ENCODE results near the gene SLC39A6. TPM values are rescaled to one million over a fixed set of nuclear protein-coding genes. Genes with fewer than 3 reads are reported as not detected.

Gene SLC39A6
- total and polyA plus RNA-seq, 2 experiments from 2014 or later: 20.8 to 47.3 TPM

GRCh38 chr18:36088256-36088655, 40.9 kb downstream of the SLC39A6 start (continued):
- TF ChIP-seq EZH2 (IDR thresholded peaks at IDR 0.05; ENCODE audit: low read depth, unreplicated experiment): no peak
- TF ChIP-seq ZNF114 (CRISPR knock-in tag; IDR thresholded peaks at IDR 0.05): no peak
- TF ChIP-seq EZH2phosphoT487 (IDR thresholded peaks at IDR 0.05; ENCODE audit: unreplicated experiment): no peak
- no peak for TF ChIP-seq JUNB (IDR thresholded peaks at IDR 0.05; ENCODE audit: unreplicated experiment)
- no peak for TF ChIP-seq ETS1 (IDR thresholded peaks at IDR 0.05)
- TF ChIP-seq ZNF331 (CRISPR knock-in tag; IDR thresholded peaks at IDR 0.05; ENCODE audit: low read depth): no peak
- TF ChIP-seq CTCF (conservative IDR thresholded peaks at IDR 0.05; ENCODE audit: low read depth in 2 of 2): no peak

- ATAC-seq: no peak
- TF ChIP-seq EZH2 (IDR thresholded peaks at IDR 0.05; ENCODE audit: low read depth, unreplicated experiment) (no peak), STAT1 (IDR thresholded peaks at IDR 0.05; ENCODE audit: unreplicated experiment) (no peak), REST (IDR thresholded peaks at IDR 0.05; ENCODE audit: unreplicated experiment) (no peak), EZH2phosphoT487 (IDR thresholded peaks at IDR 0.05; ENCODE audit: unreplicated experiment) (no peak), NANOG (IDR thresholded peaks at IDR 0.05; ENCODE audit: borderline replicate concordance) (no peak), ETS1 (IDR thresholded peaks at IDR 0.05) (no peak)
- Mint-ChIP-seq H3K4me1 (no peaks in the 10 kb centered on the region; the same call in 2 of the 3 replicates), H3K27me3 (ENCODE audit: insufficient read depth, low read depth, poor library complexity) (no peaks in the 10 kb centered on the region), H3K36me3 (ENCODE audit: low read depth) (peaks cover 3% of the 10 kb centered on the region; the same call in 1 of the 3 replicates), H3K9me3 (peaks cover 6% of the 10 kb centered on the region; the same call in 2 of the 3 replicates), H3K27ac (no peak overlapping the region), H3K4me3 (no peak overlapping the region)
- H3K9me2 ChIP-seq (ENCODE audit: insufficient read depth): no peaks in the 10 kb centered on the region
- no peaks in the 10 kb centered on the region for H3K36me3 ChIP-seq (ENCODE audit: insufficient read depth)
- no peaks in the 10 kb centered on the region for H3F3A ChIP-seq (replicated peaks; ENCODE audit: low read depth)
- H3K27ac ChIP-seq (ENCODE audit: low read depth): no peak overlapping the region
- no peak overlapping the region for H3K4me2 ChIP-seq
- DNase-seq (ENCODE audit: low spot score): no peak
- H3K4me3 ChIP-seq: no peak overlapping the region
- H3K4me1 ChIP-seq (ENCODE audit: insufficient read depth): no peaks in the 10 kb centered on the region
- H3K79me2 ChIP-seq (replicated peaks; ENCODE audit: insufficient read depth): no peaks in the 10 kb centered on the region
- no peak overlapping the region for H2AFZ ChIP-seq
- H4K20me1 ChIP-seq (replicated peaks; ENCODE audit: insufficient read depth): no peaks in the 10 kb centered on the region
- no peaks in the 10 kb centered on the region for H3K27me3 ChIP-seq (ENCODE audit: insufficient read depth)
Measured at GRCh38 chr18:36086186-36086585, 43.0 kb downstream of the SLC39A6 start.

All from GM23338 (cell line).